Right kidney (tissue), 1 donor: ENCODE measurements around the gene DPYSL4.

Experiments used
- DNase-seq: peaks from one replicate; pipeline ENCODE4 v3.0.0-alpha.2; 2016

The DPYSL4 gene

GRCh38 chr10:132193907-132194552 lies 7.3 kb downstream of the DPYSL4 start:
- DNase-seq: no peak

- DNase-seq: no peak
Observed at GRCh38 chr10:132194726-132195125, 8.0 kb downstream of the DPYSL4 start.

- no peak for DNase-seq
Observed at GRCh38 chr10:132195366-132196075, 8.8 kb downstream of the DPYSL4 start.

- no peak for DNase-seq
Observed at GRCh38 chr10:132196178-132197113, 9.7 kb downstream of the DPYSL4 start.

GRCh38 chr10:132197271-132198067 lies 10.7 kb downstream of the DPYSL4 start:
- DNase-seq: no peak

GRCh38 chr10:132198068-132198370 lies 11.3 kb downstream of the DPYSL4 start:
- no peak for DNase-seq

- no peak for DNase-seq
Observed at GRCh38 chr10:132198381-132199181, 11.8 kb downstream of the DPYSL4 start.

- DNase-seq: no peak
Observed at GRCh38 chr10:132199268-132199853, 12.6 kb downstream of the DPYSL4 start.

GRCh38 chr10:132199854-132200311 lies 13.1 kb downstream of the DPYSL4 start:
- no peak for DNase-seq

GRCh38 chr10:132200344-132201110 lies 13.8 kb downstream of the DPYSL4 start:
- DNase-seq: no peak

GRCh38 chr10:132201111-132201969 lies 14.6 kb downstream of the DPYSL4 start:
- no peak for DNase-seq

GRCh38 chr10:132202070-132202970 lies 15.6 kb downstream of the DPYSL4 start:
- DNase-seq: no peak

- DNase-seq: no peak
Observed at GRCh38 chr10:132203256-132204077, 16.7 kb downstream of the DPYSL4 start.

- no peak for DNase-seq
Observed at GRCh38 chr10:132204078-132204780, 17.5 kb downstream of the DPYSL4 start.

GRCh38 chr10:132204781-132205473 lies 18.2 kb downstream of the DPYSL4 start:
- DNase-seq: no peak
